ENCODE data around the gene TFEB. TPM values are rescaled to one million over a fixed set of nuclear protein-coding genes. Genes with fewer than 3 reads are reported as not detected.

TFEB gene
- total and polyA plus RNA-seq, 2 donors (not counting 3 experiments of a cell fraction or from before 2014, with no cell fraction given): 4.9 to 6.6 TPM

DNA sequence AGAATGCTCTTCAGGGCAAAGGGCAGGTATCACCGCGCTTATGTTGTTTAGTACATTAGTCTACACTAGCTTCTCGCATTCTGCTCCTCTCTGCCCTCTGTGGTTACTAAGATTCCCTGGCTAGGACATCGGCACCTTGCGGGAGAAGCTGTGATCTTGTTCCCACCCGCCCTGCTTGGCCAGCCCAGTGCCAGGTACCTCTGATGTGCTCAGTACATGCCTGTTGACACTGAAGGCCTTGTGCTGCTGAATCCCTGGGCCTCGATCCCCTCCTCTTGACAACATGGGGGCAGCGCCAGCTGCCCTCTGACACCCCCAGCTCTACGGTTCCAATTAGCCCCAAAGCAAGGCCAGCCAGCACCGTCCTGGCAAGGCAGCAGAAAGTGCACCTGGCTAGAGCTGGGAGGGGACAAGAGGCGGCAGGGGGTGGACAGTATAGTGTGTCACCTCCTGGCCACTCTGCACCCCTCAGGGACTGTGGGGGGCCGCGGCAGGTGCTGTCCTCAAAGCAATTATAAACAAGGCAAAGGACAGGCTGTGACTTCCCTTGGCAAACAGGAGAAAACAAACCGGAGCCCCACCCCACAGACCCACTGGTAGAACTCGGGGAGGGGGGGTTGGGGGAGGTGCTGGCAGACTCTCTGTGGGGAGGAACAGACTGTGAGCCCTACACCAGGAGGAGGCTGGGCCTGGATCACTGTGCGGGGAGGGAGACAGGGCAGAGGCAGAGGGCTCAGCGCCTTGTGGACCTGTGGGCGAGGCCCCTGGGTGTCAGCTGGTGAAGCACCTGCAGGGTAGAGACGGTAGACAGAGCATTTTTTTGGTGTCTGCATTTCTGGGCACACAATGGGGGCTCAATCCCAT, 7.1 kb downstream of the TFEB start:
- H3K4me3 ChIP-seq (replicated peaks in 1 of 3; ENCODE audit: insufficient read depth in 1 of 3, low read depth in 1 of 3, low read length in 3 of 3): no peak overlapping the region
- H3K9me1 ChIP-seq (replicated peaks; ENCODE audit: control insufficient read depth, extremely low read depth, insufficient read depth, low read length): no peaks in the 10 kb centered on the region
- ChIA-PET CTCF (interaction anchor here (0.8 to 2.3 kb wide), 2 partner anchors 23 to 30 kb away, joined by 3 to 8 read pairs; no protein-coding TSS in a partner anchor), POLR2A (no interaction called here)
- FAIRE-seq (no peak), DNase-seq (ENCODE audit: low read depth, low spot score) (no peak)
- intact Hi-C loops (cut with micrococcal nuclease): no loop called here
- H3K4me2 ChIP-seq (ENCODE audit: insufficient read depth, low read length): no peak overlapping the region
- dilution Hi-C loops (cut with MboI; ENCODE audit: extremely low pct_ligation_motif_present, low sequenced_read_pairs): no loop called here
- no TSS peak for BruUV-seq (replicated peaks)
- H3K27ac ChIP-seq (ENCODE audit: insufficient read depth, low read depth, low read length): no peak overlapping the region
- H3K79me2 ChIP-seq (ENCODE audit: control insufficient read depth, insufficient read depth, low read length): no peaks in the 10 kb centered on the region
- H2AFZ ChIP-seq (ENCODE audit: low read depth, low read length): no peak overlapping the region
- H3K27me3 ChIP-seq (ENCODE audit: control insufficient read depth in 2 of 2, insufficient read depth in 2 of 2, low read length in 2 of 2): no peaks in the 10 kb centered on the region
- no peaks in the 10 kb centered on the region for H4K20me1 ChIP-seq (replicated peaks; ENCODE audit: control insufficient read depth, extremely low read depth, insufficient read depth, low read length)
- TF ChIP-seq MYC (IDR thresholded peaks at IDR 0.05; ENCODE audit: low read depth, low read length): no peak
- no peak for TF ChIP-seq POLR2A (IDR thresholded peaks at IDR 0.05; ENCODE audit: low read depth, low read length)
- no peak for TF ChIP-seq POLR2AphosphoS5 (IDR thresholded peaks at IDR 0.05; ENCODE audit: insufficient read depth, low read depth, low read length)
- no peak for TF ChIP-seq EZH2 (IDR thresholded peaks at IDR 0.05; ENCODE audit: borderline replicate concordance, low read depth, low read length, severe bottlenecking)
- no peak for TF ChIP-seq FOS (IDR thresholded peaks at IDR 0.05; ENCODE audit: borderline replicate concordance, insufficient read depth, low read length)
- TF ChIP-seq, protein P1, sequence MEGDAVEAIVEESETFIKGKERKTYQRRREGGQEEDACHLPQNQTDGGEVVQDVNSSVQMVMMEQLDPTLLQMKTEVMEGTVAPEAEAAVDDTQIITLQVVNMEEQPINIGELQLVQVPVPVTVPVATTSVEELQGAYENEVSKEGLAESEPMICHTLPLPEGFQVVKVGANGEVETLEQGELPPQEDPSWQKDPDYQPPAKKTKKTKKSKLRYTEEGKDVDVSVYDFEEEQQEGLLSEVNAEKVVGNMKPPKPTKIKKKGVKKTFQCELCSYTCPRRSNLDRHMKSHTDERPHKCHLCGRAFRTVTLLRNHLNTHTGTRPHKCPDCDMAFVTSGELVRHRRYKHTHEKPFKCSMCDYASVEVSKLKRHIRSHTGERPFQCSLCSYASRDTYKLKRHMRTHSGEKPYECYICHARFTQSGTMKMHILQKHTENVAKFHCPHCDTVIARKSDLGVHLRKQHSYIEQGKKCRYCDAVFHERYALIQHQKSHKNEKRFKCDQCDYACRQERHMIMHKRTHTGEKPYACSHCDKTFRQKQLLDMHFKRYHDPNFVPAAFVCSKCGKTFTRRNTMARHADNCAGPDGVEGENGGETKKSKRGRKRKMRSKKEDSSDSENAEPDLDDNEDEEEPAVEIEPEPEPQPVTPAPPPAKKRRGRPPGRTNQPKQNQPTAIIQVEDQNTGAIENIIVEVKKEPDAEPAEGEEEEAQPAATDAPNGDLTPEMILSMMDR (IDR thresholded peaks at IDR 0.05; ENCODE audit: extremely low read depth in 1 of 2, insufficient read depth in 1 of 2, low read depth in 1 of 2, low read length in 2 of 2): no peak
- TF ChIP-seq GATA2 (IDR thresholded peaks at IDR 0.05; ENCODE audit: insufficient read depth, insufficient read length, low read depth, low read length): no peak
- TF ChIP-seq JUN (IDR thresholded peaks at IDR 0.05; ENCODE audit: borderline replicate concordance, insufficient read depth, insufficient read length, low read depth): no peak
- TF ChIP-seq, protein P2, sequence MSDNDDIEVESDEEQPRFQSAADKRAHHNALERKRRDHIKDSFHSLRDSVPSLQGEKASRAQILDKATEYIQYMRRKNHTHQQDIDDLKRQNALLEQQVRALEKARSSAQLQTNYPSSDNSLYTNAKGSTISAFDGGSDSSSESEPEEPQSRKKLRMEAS (IDR thresholded peaks at IDR 0.05; ENCODE audit: insufficient read depth, insufficient read length): no peak
- H3K4me1 ChIP-seq (ENCODE audit: control insufficient read depth, extremely low read depth, insufficient read depth, low read length): peaks cover 10% of the 10 kb centered on the region
- H3K9ac ChIP-seq (replicated peaks; ENCODE audit: extremely low read depth, insufficient read depth, low read length): no peak overlapping the region
- no peaks in the 10 kb centered on the region for H3K36me3 ChIP-seq (ENCODE audit: control insufficient read depth in 2 of 2, extremely low read depth in 1 of 2, insufficient read depth in 2 of 2, low read length in 2 of 2)
- H3K9me3 ChIP-seq (replicated peaks; ENCODE audit: control insufficient read depth, insufficient read depth, low read length): no peaks in the 10 kb centered on the region

Measured in endothelial cell of umbilical vein (primary cell).